K562 (cell line): Measurements from ENCODE around the gene SLC17A4. TPM values are rescaled to one million over a fixed set of nuclear protein-coding genes. Genes with fewer than 3 reads are reported as not detected.

ENCODE experiments used
- ATAC-seq: fragments of 200-7000 bp; cut with Tn5 transposase; 3 replicates; pipeline ENCODE4 v1.9.1; 2020; ENCODE audit warnings: moderate library complexity
- BruUV-seq: library from RNA; stranded (reverse); fragments of 400-500 nt; replicated peaks from 2 replicates; lab custom pipeline; 2021; lab: Mats Ljungman, UMichigan
- CTCF ChIA-PET: fragments of 300-600 bp; formaldehyde crosslinking; extraction: SDS; loops from one replicate; lab custom pipeline; 2021; ENCODE audit warnings: low intra/inter-chr PET ratio; lab: Yijun Ruan, JAX
- POLR2A ChIA-PET: fragments of 300-600, 350-650 bp; sonication (Branson Sonifier 250); formaldehyde crosslinking; extraction: SDS; loops from one replicate; lab custom pipeline; 2021; ENCODE audit warnings: antibody characterized with exemption, inconsistent platforms; lab: Yijun Ruan, JAX
- DNase-seq, 4 experiments: peaks; one replicate each; pipeline versions ENCODE4 v3.0.0 to v3.0.0-alpha.2; 2011 to 2018; ENCODE audit warnings: low spot score in 3 of 4, mixed read lengths in 3 of 4; ENCODE audit errors: extremely low read depth in 1 of 4
- FAIRE-seq: peaks from 2 replicates; lab custom pipeline; 2011; peaks lifted over from hg19 to GRCh38; lab: Jason Lieb, UNC
- H2AFZ ChIP-seq: 2 replicates; pipeline ENCODE4 v1.6.0; 2011; ENCODE audit warnings: low read depth, low read length, control low read depth, inconsistent platforms
- H3K27ac ChIP-seq: fragments of 200-600 bp; 3 replicates; pipeline ENCODE4 v1.8.0; 2011; ENCODE audit warnings: low read depth, mild to moderate bottlenecking, control low read depth, inconsistent platforms, low read length, moderate library complexity, mixed read lengths; ENCODE audit errors: extremely low read depth
- H3K27me3 ChIP-seq, 2 experiments: fragments of 300-600 bp in 1 of 2; 2 replicates in 1 of 2; 3 replicates in 1 of 2; pipeline versions ENCODE4 v1.6.0 to v1.8.0; 2011; ENCODE audit warnings: inconsistent platforms in 2 of 2, low read length in 2 of 2, mild to moderate bottlenecking in 1 of 2, mixed read lengths in 1 of 2, moderate library complexity in 1 of 2; ENCODE audit not compliant: control insufficient read depth in 2 of 2, insufficient read depth in 2 of 2
- H3K36me3 ChIP-seq: fragments of 300-600 bp; 3 replicates; pipeline ENCODE4 v1.8.0; 2011; ENCODE audit warnings: mild to moderate bottlenecking, low read length, inconsistent platforms; ENCODE audit not compliant: control insufficient read depth, insufficient read depth
- H3K4me1 ChIP-seq, 2 experiments: fragments of 200-600 bp in 1 of 2; replicated peaks in 1 of 2; 2 replicates in 1 of 2; 3 replicates in 1 of 2; pipeline versions ENCODE4 v1.5.1 to v1.8.0; 2011; ENCODE audit warnings: inconsistent platforms in 2 of 2, low read length in 2 of 2, mild to moderate bottlenecking in 1 of 2, mixed read lengths in 1 of 2, moderate library complexity in 1 of 2; ENCODE audit not compliant: control insufficient read depth in 2 of 2, insufficient read depth in 2 of 2
- H3K4me2 ChIP-seq: 2 replicates; pipeline ENCODE4 v1.6.1; 2011; ENCODE audit warnings: low read length, control low read depth, inconsistent platforms, mixed read lengths; ENCODE audit not compliant: insufficient read depth
- H3K4me3 ChIP-seq: fragments of 200-600 bp; sonication (generic), shearing (Covaris generic); 2 replicates; pipeline ENCODE4 v1.5.1; 2016; ENCODE audit warnings: control low read depth, inconsistent platforms
- H3K79me2 ChIP-seq: fragments of 200-600 bp; 3 replicates; pipeline ENCODE4 v1.8.0; 2011; ENCODE audit warnings: low read length, inconsistent platforms; ENCODE audit not compliant: control insufficient read depth, insufficient read depth
- H3K9ac ChIP-seq, 2 experiments: 2 replicates each; pipeline versions ENCODE4 v1.6.0 to v1.6.1; 2011; ENCODE audit warnings: low read depth in 2 of 2, low read length in 2 of 2, control low read depth in 1 of 2, inconsistent platforms in 1 of 2, mild to moderate bottlenecking in 1 of 2, mixed read lengths in 1 of 2; ENCODE audit not compliant: insufficient read depth in 1 of 2
- H3K9me1 ChIP-seq: one replicate; pipeline ENCODE4 v1.6.0; 2011; ENCODE audit warnings: inconsistent platforms, mild to moderate bottlenecking, low read length, moderate library complexity; ENCODE audit not compliant: control insufficient read depth, insufficient read depth
- H3K9me3 ChIP-seq: replicated peaks from 2 replicates; pipeline ENCODE4 v1.5.1; 2011; ENCODE audit warnings: low read depth, low read length, inconsistent platforms; ENCODE audit not compliant: control insufficient read depth, insufficient read depth
- H4K20me1 ChIP-seq: replicated peaks from 2 replicates; pipeline ENCODE4 v1.6.1; 2011; ENCODE audit warnings: low read length, inconsistent platforms, mixed read lengths; ENCODE audit not compliant: control insufficient read depth, insufficient read depth
- BHLHE40 ChIP-seq: IDR thresholded peaks from 2 replicates; pipeline ENCODE4 v1.6.1; 2011; ENCODE audit warnings: low read length, improper control_type of control experiment
- EWSR1 ChIP-seq: fragments of 450-650 bp; IDR thresholded peaks from 2 replicates; pipeline ENCODE4 v1.6.1; 2018; ENCODE audit warnings: borderline replicate concordance, mild to moderate bottlenecking, low read depth, moderate library complexity; ENCODE audit not compliant: partially characterized antibody
- NR3C1 ChIP-seq: sonication (generic); formaldehyde crosslinking; IDR thresholded peaks from 2 replicates; pipeline ENCODE4 v1.8.1; 2022; ENCODE audit warnings: missing genetic modification reagents
- RERE ChIP-seq: sonication (generic); formaldehyde crosslinking; IDR thresholded peaks from 2 replicates; pipeline ENCODE4 v1.8.0; 2023; ENCODE audit warnings: missing genetic modification reagents, mild to moderate bottlenecking, borderline replicate concordance
- SETDB1 ChIP-seq: IDR thresholded peaks from one replicate; pipeline ENCODE4 v1.6.1; 2012; ENCODE audit warnings: low read length, control low read depth, inconsistent platforms
- SNRNP70 ChIP-seq: fragments of 200-400 bp; formaldehyde crosslinking; optimal IDR thresholded peaks from 2 replicates; pipeline ENCODE3; 2017; ENCODE audit warnings: low read depth, low read length
- SRSF9 ChIP-seq: fragments of 200-400 bp; formaldehyde crosslinking; IDR thresholded peaks from 2 replicates; pipeline ENCODE4 v1.6.1; 2017; ENCODE audit warnings: low read depth, low read length, borderline replicate concordance
- ZBED1 ChIP-seq: IDR thresholded peaks from 2 replicates; pipeline ENCODE4 v1.6.1; 2014
- ZBTB11 ChIP-seq, 3 experiments: fragments of 200-800 bp in 1 of 3; fragments of 250-450 bp in 1 of 3; fragments of 450-650 bp in 1 of 3; sonication (Bioruptor Pico) in 1 of 3; sonication (Bioruptor generic) in 1 of 3; formaldehyde crosslinking in 1 of 3; IDR thresholded peaks; 2 replicates each; pipeline versions ENCODE4 v1.6.1 to v1.8.0; 2016 to 2022; ENCODE audit warnings: mild to moderate bottlenecking in 2 of 3, missing genetic modification characterization in 2 of 3, missing compliant biosample characterization in 1 of 3, moderate library complexity in 1 of 3
- ZKSCAN3 ChIP-seq: fragments of 250-450 bp; sonication (Bioruptor Pico); IDR thresholded peaks from 2 replicates; pipeline ENCODE4 v1.4.0; 2020
- in situ Hi-C: fragments of 300-500 bp; cut with MboI; formaldehyde crosslinking; loops from 4 replicates; pipeline ENCODE4 v1.15.0; 2018; ENCODE audit warnings: inconsistent platforms, mixed read lengths
- intact Hi-C: fragments of 100-400 bp; cut with micrococcal nuclease; formaldehyde crosslinking; loops from 2 replicates; pipeline ENCODE4 v1.14.2; 2022
- polyA plus RNA-seq, 8 experiments: library from polyadenylated mRNA; depleted of rRNA in 4 of 8; stranded (reverse) in 5 of 8; unstranded in 3 of 8; fragments of >200 nt; fragmentation: Nextera tagmentation in 2 of 8; fragmentation: Illumina TruSeq in 1 of 8; extraction: Ambion mirVana in 2 of 8; extraction: Trizol in 1 of 8; gene quantifications; 2 replicates each; pipeline versions ENCODE4 v1.2.1 to v1.2.3, GENCODE V29; 2011 to 2014; ENCODE audit warnings: inconsistent platforms in 1 of 8, missing spikeins in 1 of 8
- total RNA-seq, 7 experiments: library from RNA; depleted of rRNA in 6 of 7; stranded (reverse); fragments of >200 nt in 6 of 7; fragmentation: Illumina TruSeq in 2 of 7; extraction: Trizol in 2 of 7; gene quantifications; 2 replicates each; pipeline versions ENCODE4 v1.2.1 to v1.2.3, GENCODE V29; 2011 to 2021; ENCODE audit warnings: low replicate concordance in 1 of 7

Gene SLC17A4
- total and polyA plus RNA-seq, 9 of the 15 experiments (the other 6 are each of a cell fraction or from before 2014, with no cell fraction given), result not detected

- no TSS peak for BruUV-seq
- Histone ChIP-seq H3K9me1 (no peaks in the 10 kb centered on the region), H3K9me3 (no peaks in the 10 kb centered on the region), H3K4me2 (no peak overlapping the region), H4K20me1 (no peaks in the 10 kb centered on the region), H3K4me3 (no peak overlapping the region), H3K27me3 (peaks cover 2 to 8% of the 10 kb centered on the region in 2 experiments; a peak in 2 of 5 replicates), H3K79me2 (no peaks in the 10 kb centered on the region), H3K9ac (no peak overlapping the region), H2AFZ (no peak overlapping the region), H3K36me3 (no peaks in the 10 kb centered on the region), H3K4me1 (no peaks in the 10 kb centered on the region), H3K27ac (no peak overlapping the region)
- TF ChIP-seq ZKSCAN3 (no peak), RERE (CRISPR knock-in tag) (no peak), BHLHE40 (no peak), ZBED1 (no peak), EWSR1 (no peak), SRSF9 (no peak), NR3C1 (CRISPR knock-in tag) (no peak), SETDB1 (no peak), SNRNP70 (no peak), ZBTB11 (CRISPR knock-in tag; IDR thresholded peaks at IDR 0.05) (no peak)
- ChIA-PET CTCF (no interaction called here), POLR2A (no interaction called here)
- in situ Hi-C loops, result no loop called here
- ATAC-seq (no peak), FAIRE-seq (no peak), DNase-seq (no peak)
- intact Hi-C loops, result no loop called here
These were observed 66.8 kb downstream of the SLC17A4 start for GRCh38 chr6:25821341-25821740.
